Dedifferentiated amniotic fluid mesenchymal stem cell (primary cell): Measurements from ENCODE around the gene BIRC6.
A peak's percentile ranks its signal among the peaks of the same experiment; 100 is the strongest.
"Not testable (repeated sequence)": the region's sequence is repeated elsewhere in the genome, so short reads cannot be mapped to it uniquely, and the experiment has no call there.

Source experiments
- DNase-seq: peaks from one replicate; pipeline ENCODE4 v3.0.0-alpha.2; 2016; ENCODE audit errors: extremely low spot score

Gene BIRC6

GRCh38 chr2:32504877-32505478 is 148.2 kb downstream of the BIRC6 start:
- DNase-seq: no peak

GRCh38 chr2:32506446-32506845 is 149.6 kb downstream of the BIRC6 start:
- DNase-seq: no peak

GRCh38 chr2:32514946-32515345 is 158.1 kb downstream of the BIRC6 start:
- no peak for DNase-seq

- DNase-seq: no peak
Measured at GRCh38 chr2:32516567-32516966, 159.7 kb downstream of the BIRC6 start.

GRCh38 chr2:32522770-32523169 is 165.9 kb downstream of the BIRC6 start:
- DNase-seq: no peak

DNA sequence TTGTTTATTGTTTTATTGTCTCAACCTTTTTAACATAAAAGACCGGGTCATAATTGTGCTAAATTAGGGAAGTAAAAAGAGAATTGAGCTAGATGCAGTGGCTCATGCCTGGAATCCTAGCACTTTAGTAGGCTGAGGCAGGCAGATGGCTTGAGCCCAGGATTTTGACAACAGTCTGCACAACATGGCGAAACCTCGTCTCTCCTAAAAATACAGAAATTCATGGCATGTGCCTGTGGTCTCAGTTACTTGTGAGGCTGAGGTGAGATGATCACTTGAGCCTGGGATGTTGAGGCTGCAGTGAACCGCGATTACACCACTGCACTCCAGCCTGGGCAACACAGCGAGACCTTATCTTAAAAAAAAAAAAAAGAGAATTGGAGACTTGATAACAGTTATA is 166.9 kb downstream of the BIRC6 start:
- DNase-seq: no peak

DNA sequence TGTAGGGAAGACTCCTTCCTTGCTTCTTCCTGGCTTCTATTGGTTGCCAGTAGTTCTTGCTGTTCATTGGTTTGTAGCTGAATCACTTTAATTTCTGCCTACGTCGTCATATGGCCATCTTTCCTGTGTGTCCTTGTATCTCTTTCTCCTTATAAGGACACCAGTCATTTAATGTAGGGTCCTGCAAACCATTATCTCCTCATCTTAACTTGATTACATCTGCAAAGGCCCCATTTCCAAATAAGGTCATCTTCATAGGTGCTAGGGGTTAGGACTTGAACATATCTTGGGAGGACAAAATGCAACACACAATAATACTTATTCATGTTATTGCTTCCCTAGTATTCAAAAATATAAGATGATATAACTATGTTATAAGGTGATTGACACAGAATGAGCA is 175.5 kb downstream of the BIRC6 start:
- no peak for DNase-seq

GRCh38 chr2:32532961-32533360 is 176.1 kb downstream of the BIRC6 start:
- DNase-seq: no peak

DNA sequence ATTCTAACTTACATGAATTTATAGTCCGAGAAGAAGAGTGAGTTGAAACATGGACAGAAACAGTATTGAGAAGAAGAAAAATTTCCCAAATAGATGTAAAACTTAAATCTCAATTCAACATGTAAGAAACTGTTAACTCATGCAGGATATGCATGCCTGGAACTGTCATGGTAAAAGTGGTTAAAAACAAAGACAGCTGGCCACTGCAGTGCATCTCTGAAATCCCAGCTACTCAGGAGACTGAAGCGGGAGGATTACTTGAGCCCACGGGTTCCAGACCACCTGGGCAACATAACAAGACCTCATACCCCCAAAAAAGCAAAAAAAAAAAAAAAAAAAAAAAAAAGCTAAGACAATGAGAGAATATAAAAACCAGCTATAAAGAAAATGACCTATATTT is 178.0 kb downstream of the BIRC6 start:
- no peak for DNase-seq

DNA sequence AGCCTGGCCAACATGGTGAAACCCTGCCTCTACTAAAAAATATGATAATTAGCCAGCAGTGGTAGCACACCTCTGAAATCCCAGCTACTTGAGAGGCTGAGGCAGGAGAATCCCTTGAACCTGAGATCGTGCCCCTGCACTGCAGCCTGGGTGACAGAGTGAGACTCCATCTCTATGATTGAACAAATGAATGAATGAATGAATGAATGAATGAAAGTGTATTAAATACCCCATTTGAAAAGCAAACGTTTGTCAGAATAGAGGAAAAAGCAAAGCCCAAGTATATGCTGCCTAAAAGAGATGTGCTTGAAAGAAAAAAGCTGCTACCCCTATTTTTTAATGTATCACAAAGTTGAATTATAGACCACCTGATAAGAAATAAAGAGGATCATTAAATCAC is 181.9 kb downstream of the BIRC6 start:
- no peak for DNase-seq

- not testable (repeated sequence) for DNase-seq
Measured at GRCh38 chr2:32552483-32552882, 195.7 kb downstream of the BIRC6 start.

GRCh38 chr2:32553829-32554432 is 197.1 kb downstream of the BIRC6 start:
- DNase-seq: peak; percentile 48

DNA sequence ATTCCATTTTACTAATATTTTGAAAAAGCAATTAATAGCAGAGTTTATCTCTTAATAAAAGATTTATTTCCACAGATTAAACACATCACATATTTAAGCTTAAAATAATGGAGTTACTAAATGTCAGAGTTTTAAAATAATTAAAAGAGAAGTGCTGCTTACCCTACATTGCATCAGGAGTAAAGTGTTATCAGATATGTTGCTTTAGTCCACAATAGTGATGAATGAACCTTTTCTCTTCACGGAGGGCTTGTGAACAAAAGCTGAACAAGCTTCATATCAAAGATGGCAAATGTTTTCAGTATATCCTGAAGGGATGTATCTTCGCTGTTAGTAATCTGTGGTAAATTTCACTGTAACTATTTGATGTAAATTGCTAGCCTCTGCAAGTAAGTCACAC is 201.7 kb downstream of the BIRC6 start:
- DNase-seq: peak; percentile 40

DNA sequence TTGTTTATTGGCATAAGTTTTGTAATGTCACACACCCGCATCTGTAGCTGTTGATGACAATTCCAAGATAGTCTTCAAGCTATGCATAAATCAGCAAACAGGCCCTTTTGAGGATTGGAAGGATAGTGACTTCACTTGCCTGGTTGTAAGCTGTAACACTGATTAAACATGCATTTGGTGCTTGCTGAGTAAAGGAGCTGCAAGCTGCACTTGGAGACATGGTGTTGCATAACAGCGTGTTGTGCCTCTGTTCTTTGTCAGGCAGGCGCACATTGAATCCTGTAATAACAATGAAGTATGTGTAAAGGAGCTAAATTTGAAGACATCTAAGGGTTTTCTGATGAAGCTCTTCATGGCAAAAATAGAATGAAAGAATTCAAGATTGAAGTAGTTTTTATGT is 202.3 kb downstream of the BIRC6 start:
- peak; percentile 60 for DNase-seq

DNA sequence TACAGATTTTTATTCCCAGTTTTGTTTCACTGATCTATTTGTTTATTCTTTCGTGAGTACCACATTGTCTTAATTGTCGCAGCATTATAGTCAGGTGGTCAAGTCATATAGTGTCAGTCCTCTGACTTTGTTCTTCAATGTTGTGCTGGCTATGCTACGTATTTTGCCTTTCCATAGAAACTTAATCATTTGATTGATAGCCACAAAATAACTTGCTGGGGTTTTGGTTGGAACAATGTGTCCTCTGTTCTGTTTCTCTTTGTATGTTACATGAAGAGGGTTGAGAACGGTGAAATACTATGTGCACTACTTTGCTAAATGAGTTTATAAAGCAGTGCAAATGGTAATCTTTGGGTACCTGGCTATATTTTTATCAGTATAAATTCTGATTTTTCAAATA is 206.1 kb downstream of the BIRC6 start:
- no peak for DNase-seq

- DNase-seq: no peak
Measured at GRCh38 chr2:32564417-32565035, 207.7 kb downstream of the BIRC6 start.

- DNase-seq: no peak
Measured at GRCh38 chr2:32565902-32566301, 209.1 kb downstream of the BIRC6 start.

DNA sequence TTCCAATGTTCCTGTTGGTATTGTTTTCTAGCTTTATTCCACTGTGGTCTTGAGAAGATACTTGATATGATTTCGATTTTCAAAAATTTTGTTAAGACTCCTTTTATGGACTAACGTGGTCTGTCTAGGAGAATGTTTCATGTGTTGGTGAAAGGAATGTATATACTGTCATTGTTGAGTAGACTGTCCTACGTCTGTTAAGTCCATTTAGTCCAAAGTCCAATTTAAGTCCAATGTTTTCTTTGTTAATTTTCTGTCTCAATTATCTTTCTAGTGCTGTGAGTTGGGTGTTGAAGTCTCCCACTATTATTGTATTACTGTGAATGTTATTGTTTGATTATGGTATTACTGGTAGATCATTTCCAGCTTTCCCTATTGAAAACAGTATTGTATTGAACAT is 215.2 kb downstream of the BIRC6 start:
- no peak for DNase-seq

- no peak for DNase-seq
Measured at GRCh38 chr2:32572737-32573136, 215.9 kb downstream of the BIRC6 start.

GRCh38 chr2:32591669-32592463 is 235.0 kb downstream of the BIRC6 start:
- DNase-seq: no peak

DNA sequence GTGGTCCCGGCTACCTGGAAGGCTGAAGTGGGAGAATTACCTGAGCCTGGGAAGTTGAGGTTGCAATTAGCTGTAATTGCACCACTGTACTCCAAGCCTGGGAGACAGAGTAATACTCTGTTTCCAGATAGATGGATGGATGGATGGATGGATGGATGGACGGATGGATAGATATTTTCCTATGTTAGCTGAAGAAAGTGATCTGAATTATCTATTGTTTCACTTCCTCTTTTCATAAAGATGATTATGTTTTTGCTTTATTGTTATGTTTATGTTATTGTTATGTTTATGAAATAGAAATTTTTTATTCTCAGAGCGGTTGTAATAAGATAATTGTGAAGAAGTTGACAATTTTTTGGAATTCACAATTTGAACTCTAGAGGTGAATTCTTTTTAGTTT is 237.8 kb downstream of the BIRC6 start:
- no peak for DNase-seq

DNA sequence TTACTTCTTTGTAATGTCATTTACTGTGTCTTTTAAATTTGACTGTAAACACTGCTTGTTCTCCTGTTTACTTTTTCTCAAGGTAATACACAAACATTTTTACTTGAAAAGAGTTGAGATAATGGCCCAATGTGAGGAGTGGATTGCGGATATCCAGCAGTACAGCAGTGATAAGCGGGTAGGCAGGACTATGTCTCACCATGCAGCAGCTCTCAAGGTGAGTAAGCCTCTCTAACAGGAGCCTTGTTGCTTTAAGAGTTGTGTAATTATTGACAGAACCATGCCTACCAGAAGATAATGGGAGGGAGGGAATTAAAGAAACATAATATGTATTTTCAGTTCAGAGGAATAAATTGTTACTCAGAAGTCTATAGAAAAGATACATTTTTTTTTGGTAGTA is 254.5 kb downstream of the BIRC6 start:
- DNase-seq: no peak

DNA sequence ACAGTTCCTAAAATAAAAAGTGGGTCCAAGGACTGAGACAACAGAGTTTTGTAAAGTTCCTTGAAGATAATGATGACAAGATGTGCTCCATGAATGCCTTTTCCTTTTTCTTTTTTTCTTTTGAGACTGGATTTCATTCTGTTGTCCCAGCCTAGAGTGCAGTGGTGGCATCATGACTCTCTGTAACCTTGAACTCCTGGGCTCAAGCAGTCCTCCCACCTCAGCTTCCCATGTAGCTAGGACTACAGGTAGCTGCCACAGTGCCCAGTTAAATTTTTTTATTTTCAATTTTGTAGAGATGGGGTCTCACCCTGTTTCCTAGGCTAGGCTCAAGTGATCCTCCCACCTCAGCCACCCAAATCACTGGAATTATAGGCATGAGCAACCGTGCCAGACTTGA is 254.9 kb downstream of the BIRC6 start:
- no peak for DNase-seq
